GM12878 (cell line): ENCODE data around the gene HERC6. TPM values are rescaled to one million over a fixed set of nuclear protein-coding genes. Genes with fewer than 3 reads are reported as not detected.

Source experiments
- ASH2L ChIP-seq: fragments of 300-600, 200-600 bp; sonication (generic); IDR thresholded peaks from 2 replicates; pipeline ENCODE4 v1.6.1; 2017; ENCODE audit warnings: low read depth, mild to moderate bottlenecking, borderline replicate concordance
- BRCA1 ChIP-seq: IDR thresholded peaks from 2 replicates; pipeline ENCODE4 v1.6.1; 2011; ENCODE audit warnings: low read depth, low read length, improper control_type of control experiment
- CBFB ChIP-seq: IDR thresholded peaks from 2 replicates; pipeline ENCODE4 v1.6.1; 2016; ENCODE audit warnings: antibody characterized with exemption, low read depth
- CBX3 ChIP-seq: fragments of 200-600 bp; sonication (generic); IDR thresholded peaks from 2 replicates; pipeline ENCODE4 v1.6.1; 2016; ENCODE audit warnings: low read depth, borderline replicate concordance
- CREB1 ChIP-seq: IDR thresholded peaks from 2 replicates; pipeline ENCODE4 v1.6.1; 2012; ENCODE audit warnings: low read depth, mild to moderate bottlenecking, inconsistent platforms
- FOXM1 ChIP-seq: IDR thresholded peaks from 2 replicates; pipeline ENCODE4 v1.6.1; 2012; ENCODE audit warnings: low read depth, mild to moderate bottlenecking, inconsistent platforms, low read length, moderate library complexity
- MAX ChIP-seq: IDR thresholded peaks from 2 replicates; pipeline ENCODE4 v1.6.1; 2012; ENCODE audit warnings: low read depth, low read length, improper control_type of control experiment
- NBN ChIP-seq: fragments of 450-650 bp; IDR thresholded peaks from 2 replicates; pipeline ENCODE4 v1.6.1; 2016
- NFYA ChIP-seq: IDR thresholded peaks from 2 replicates; pipeline ENCODE4 v1.6.1; 2011; ENCODE audit warnings: low read depth, mild to moderate bottlenecking, low read length, improper control_type of control experiment, borderline replicate concordance
- PBX3 ChIP-seq: IDR thresholded peaks from 2 replicates; pipeline ENCODE4 v1.6.1; 2011; ENCODE audit warnings: mild to moderate bottlenecking, low read depth, low read length, moderate library complexity; ENCODE audit not compliant: insufficient replicate concordance
- POLR2AphosphoS2 ChIP-seq: IDR thresholded peaks from 2 replicates; pipeline ENCODE4 v1.6.1; 2011; ENCODE audit warnings: low read depth, mild to moderate bottlenecking, low read length, improper control_type of control experiment, moderate library complexity
- POLR2AphosphoS5 ChIP-seq: IDR thresholded peaks from 2 replicates; pipeline ENCODE4 v1.6.1; 2011; ENCODE audit warnings: mild to moderate bottlenecking, low read length, inconsistent platforms
- PRDM15 ChIP-seq: fragments of 450-650 bp; formaldehyde crosslinking; IDR thresholded peaks from 2 replicates; pipeline ENCODE4 v1.4.0; 2020; ENCODE audit warnings: mild to moderate bottlenecking, moderate library complexity
- RAD21 ChIP-seq: IDR thresholded peaks from 2 replicates; pipeline ENCODE4 v1.6.1; 2011; ENCODE audit warnings: mild to moderate bottlenecking, low read depth, low read length, moderate library complexity; ENCODE audit not compliant: insufficient read depth
- RUNX3 ChIP-seq: IDR thresholded peaks from 2 replicates; pipeline ENCODE4 v1.6.1; 2012; ENCODE audit warnings: low read length, inconsistent platforms
- SIN3A ChIP-seq: IDR thresholded peaks from 2 replicates; pipeline ENCODE4 v1.6.1; 2012; ENCODE audit warnings: low read depth, low read length, improper control_type of control experiment
- SMC3 ChIP-seq: IDR thresholded peaks from 2 replicates; pipeline ENCODE4 v1.6.1; 2011; ENCODE audit warnings: low read length, improper control_type of control experiment, borderline replicate concordance
- TAF1 ChIP-seq: IDR thresholded peaks from 2 replicates; pipeline ENCODE4 v1.6.1; 2011; ENCODE audit warnings: mild to moderate bottlenecking, low read depth, low read length, borderline replicate concordance
- ZSCAN29 ChIP-seq: fragments of 450-650 bp; IDR thresholded peaks from 2 replicates; pipeline ENCODE4 v1.6.1; 2017; ENCODE audit warnings: mild to moderate bottlenecking, moderate library complexity
- polyA plus RNA-seq, 11 experiments: library from polyadenylated mRNA; depleted of rRNA in 4 of 11; unstranded in 6 of 11; stranded (reverse) in 5 of 11; fragments of >200 nt; fragmentation: Nextera tagmentation in 4 of 11; fragmentation: Illumina TruSeq in 1 of 11; extraction: Ambion mirVana in 4 of 11; extraction: Trizol in 1 of 11; gene quantifications; 1 replicate in 1 of 11; 2 replicates in 10 of 11; pipeline versions ENCODE4 v1.2.1 to v1.2.3, GENCODE V29; 2011 to 2016; ENCODE audit warnings: inconsistent platforms in 2 of 11, missing spikeins in 2 of 11, low read depth in 1 of 11
- total RNA-seq, 4 experiments: library from RNA; depleted of rRNA in 3 of 4; stranded (reverse); fragments of >200 nt in 3 of 4; fragmentation: Illumina TruSeq in 1 of 4; extraction: Trizol in 1 of 4; gene quantifications; 2 replicates each; pipeline versions ENCODE4 v1.2.1 to v1.2.3, GENCODE V29; 2013 to 2021
- TF ChIP-seq, protein P1 (sequence below): IDR thresholded peaks from 2 replicates; pipeline ENCODE4 v1.6.1; 2012; ENCODE audit warnings: improper control_type of control experiment, low read depth, low read length; ENCODE audit not compliant: insufficient replicate concordance
- TF ChIP-seq, protein P2 (sequence below): fragments of 150-350 bp; IDR thresholded peaks from 2 replicates; pipeline ENCODE4 v1.6.1; 2014; ENCODE audit warnings: mild to moderate bottlenecking, low read depth, low read length

The HERC6 gene
- total and polyA plus RNA-seq, 10 of the 15 experiments (the other 5 are each of a cell fraction or from before 2014, with no cell fraction given), result 1.7 to 26.4 (median 5.9) TPM

DNA sequence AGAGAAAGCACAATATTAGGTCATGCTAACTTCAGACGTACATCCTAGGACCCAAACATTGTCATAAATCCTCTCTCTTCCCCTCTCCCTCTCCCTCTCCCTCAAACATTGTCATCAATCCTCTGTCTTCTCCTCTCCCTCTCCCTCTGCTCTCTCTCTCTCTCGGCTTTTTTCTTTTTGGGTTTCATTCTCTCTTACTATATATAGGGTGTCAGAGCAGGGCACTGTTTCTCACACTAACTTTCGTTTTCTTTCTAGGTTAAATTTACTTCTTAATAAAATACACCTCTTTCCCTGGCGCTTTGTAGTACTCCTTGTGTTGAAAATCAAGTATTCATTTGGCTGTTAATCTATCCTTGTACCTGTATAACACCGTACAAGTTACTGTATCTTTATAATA, 41.2 kb downstream of the HERC6 start (continued):
- TF ChIP-seq, protein P1, sequence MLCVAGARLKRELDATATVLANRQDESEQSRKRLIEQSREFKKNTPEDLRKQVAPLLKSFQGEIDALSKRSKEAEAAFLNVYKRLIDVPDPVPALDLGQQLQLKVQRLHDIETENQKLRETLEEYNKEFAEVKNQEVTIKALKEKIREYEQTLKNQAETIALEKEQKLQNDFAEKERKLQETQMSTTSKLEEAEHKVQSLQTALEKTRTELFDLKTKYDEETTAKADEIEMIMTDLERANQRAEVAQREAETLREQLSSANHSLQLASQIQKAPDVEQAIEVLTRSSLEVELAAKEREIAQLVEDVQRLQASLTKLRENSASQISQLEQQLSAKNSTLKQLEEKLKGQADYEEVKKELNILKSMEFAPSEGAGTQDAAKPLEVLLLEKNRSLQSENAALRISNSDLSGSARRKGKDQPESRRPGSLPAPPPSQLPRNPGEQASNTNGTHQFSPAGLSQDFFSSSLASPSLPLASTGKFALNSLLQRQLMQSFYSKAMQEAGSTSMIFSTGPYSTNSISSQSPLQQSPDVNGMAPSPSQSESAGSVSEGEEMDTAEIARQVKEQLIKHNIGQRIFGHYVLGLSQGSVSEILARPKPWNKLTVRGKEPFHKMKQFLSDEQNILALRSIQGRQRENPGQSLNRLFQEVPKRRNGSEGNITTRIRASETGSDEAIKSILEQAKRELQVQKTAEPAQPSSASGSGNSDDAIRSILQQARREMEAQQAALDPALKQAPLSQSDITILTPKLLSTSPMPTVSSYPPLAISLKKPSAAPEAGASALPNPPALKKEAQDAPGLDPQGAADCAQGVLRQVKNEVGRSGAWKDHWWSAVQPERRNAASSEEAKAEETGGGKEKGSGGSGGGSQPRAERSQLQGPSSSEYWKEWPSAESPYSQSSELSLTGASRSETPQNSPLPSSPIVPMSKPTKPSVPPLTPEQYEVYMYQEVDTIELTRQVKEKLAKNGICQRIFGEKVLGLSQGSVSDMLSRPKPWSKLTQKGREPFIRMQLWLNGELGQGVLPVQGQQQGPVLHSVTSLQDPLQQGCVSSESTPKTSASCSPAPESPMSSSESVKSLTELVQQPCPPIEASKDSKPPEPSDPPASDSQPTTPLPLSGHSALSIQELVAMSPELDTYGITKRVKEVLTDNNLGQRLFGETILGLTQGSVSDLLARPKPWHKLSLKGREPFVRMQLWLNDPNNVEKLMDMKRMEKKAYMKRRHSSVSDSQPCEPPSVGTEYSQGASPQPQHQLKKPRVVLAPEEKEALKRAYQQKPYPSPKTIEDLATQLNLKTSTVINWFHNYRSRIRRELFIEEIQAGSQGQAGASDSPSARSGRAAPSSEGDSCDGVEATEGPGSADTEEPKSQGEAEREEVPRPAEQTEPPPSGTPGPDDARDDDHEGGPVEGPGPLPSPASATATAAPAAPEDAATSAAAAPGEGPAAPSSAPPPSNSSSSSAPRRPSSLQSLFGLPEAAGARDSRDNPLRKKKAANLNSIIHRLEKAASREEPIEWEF, result no peak
- no peak for TF ChIP-seq ZSCAN29
- TF ChIP-seq, protein P2, sequence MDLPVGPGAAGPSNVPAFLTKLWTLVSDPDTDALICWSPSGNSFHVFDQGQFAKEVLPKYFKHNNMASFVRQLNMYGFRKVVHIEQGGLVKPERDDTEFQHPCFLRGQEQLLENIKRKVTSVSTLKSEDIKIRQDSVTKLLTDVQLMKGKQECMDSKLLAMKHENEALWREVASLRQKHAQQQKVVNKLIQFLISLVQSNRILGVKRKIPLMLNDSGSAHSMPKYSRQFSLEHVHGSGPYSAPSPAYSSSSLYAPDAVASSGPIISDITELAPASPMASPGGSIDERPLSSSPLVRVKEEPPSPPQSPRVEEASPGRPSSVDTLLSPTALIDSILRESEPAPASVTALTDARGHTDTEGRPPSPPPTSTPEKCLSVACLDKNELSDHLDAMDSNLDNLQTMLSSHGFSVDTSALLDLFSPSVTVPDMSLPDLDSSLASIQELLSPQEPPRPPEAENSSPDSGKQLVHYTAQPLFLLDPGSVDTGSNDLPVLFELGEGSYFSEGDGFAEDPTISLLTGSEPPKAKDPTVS, result no peak
- no peak for TF ChIP-seq ASH2L
- no peak for TF ChIP-seq CBX3
- no peak for TF ChIP-seq FOXM1
- no peak for TF ChIP-seq SIN3A
- TF ChIP-seq POLR2AphosphoS2, result no peak
- no peak for TF ChIP-seq CBFB
- TF ChIP-seq POLR2AphosphoS5, result no peak
- 0 out of 2 replicates have a peak, but pooled peaks have one; percentile 44 for TF ChIP-seq NBN
- no peak for TF ChIP-seq RAD21
- TF ChIP-seq RUNX3, result no peak
- no peak for TF ChIP-seq MAX
- no peak for TF ChIP-seq NFYA
- TF ChIP-seq PRDM15, result no peak
- TF ChIP-seq PBX3, result no peak
- TF ChIP-seq BRCA1, result no peak
- no peak for TF ChIP-seq CREB1
- TF ChIP-seq TAF1, result no peak
- TF ChIP-seq SMC3, result no peak
